SH-SY5Y (cell line): ENCODE results near the gene METTL8.

Experiments
- GATA2 ChIP-seq: IDR thresholded peaks from 2 replicates; pipeline ENCODE4 v1.6.1; 2011; ENCODE audit warnings: mild to moderate bottlenecking, low read depth, low read length
- GATA3 ChIP-seq: IDR thresholded peaks from 2 replicates; pipeline ENCODE4 v1.6.1; 2011; ENCODE audit warnings: low read depth, mild to moderate bottlenecking, low read length, moderate library complexity

Gene METTL8

DNA sequence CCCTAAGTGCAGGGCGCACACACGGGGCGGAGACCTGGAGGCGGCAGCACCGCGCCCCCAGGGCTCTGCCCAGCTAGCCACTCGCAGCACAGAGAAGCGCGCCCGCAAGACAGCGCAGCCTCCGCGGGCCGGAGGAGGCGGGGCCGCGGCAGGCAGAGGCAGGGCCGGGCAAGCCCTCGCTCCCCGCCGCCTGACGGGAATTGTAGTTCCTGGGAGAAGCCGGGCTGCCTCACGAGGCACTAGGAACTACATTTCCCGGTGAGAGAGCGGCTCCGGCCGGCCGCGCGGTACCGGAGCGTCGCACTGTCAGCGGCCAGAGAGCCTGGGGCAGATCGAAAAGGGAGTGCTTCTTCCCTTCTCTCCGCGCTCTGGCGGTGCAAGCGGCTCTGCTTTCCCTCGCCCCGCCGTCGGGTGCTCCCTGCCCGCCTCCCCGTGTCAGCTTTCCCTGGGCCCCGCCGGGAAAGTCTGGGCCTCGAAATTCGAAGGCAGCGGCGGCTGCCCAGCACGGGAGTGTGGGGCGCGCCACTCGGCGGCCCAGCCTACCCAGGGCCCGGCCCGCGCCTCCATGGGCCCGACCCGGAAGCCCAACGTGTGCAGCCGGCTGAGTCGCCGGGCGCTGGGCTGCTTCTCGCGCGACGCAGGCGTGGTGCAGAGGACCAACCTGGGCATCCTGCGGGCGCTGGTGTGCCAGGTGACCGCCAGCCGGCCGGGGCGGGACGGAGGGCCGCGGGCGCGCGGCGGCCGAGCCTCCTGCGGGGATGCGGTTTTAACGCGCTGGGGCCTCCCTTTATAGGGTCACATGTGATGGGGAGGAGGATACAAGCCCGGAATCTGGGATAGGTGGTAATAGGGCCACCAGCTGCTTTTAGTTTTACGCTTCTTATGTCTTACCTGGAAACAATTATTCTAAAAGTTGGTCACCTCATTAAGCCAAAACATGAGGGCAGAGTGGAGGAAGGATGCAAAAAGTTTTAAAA, 511 bp upstream of the METTL8 start, which contains the start of gene DCAF17:
Gene DCAF17 (plus strand): TSS at position 214 of the 977 bp plus-strand sequence. CDS start 352 bp downstream, at position 566.
- TF ChIP-seq GATA3 = no peak
- no peak for TF ChIP-seq GATA2

GRCh38 chr2:171432969-171433762, 624 bp downstream of the METTL8 start:
- TF ChIP-seq GATA2 (no peak), GATA3 (no peak)

DNA sequence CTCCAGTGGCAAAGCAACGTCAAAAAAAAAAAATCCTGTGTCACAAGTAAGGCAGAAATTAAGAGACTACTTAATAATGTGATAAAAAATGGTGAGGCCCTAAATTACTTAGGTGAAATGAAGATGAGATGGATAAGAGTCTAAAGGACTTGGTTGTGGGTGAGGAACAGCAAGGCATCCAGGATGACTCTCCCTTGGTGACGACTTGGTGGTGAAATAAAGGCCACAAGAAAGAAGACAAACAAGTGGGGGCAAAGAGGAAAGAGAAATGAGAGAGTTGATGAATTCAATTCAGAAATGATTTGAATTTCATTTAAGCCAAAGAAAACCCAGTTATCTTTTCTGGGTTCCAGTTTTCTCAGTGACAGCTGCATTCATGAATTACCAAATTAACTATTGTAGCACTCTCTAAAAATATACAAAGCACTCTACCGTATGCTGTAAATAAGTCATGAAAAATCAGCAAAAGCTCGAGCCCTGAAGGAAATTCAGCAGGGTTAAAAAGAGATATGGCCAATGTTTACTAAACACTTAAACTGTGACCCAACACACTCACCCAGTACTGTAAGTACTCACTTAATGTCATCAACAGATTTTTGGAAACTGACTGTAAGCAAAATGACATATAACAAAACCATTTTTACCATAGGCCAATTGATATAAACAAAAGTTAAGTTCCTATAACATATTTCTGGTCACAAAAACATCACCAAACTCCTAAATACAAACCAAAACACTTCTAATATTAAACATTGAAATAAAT, 1.4 kb downstream of the METTL8 start:
- TF ChIP-seq GATA2 (no peak), GATA3 (no peak)

GRCh38 chr2:171431677-171432167, 2.1 kb downstream of the METTL8 start:
- TF ChIP-seq GATA3 = no peak
- no peak for TF ChIP-seq GATA2

GRCh38 chr2:171430516-171431410, 3.0 kb downstream of the METTL8 start:
- no peak for TF ChIP-seq GATA2
- no peak for TF ChIP-seq GATA3

DNA sequence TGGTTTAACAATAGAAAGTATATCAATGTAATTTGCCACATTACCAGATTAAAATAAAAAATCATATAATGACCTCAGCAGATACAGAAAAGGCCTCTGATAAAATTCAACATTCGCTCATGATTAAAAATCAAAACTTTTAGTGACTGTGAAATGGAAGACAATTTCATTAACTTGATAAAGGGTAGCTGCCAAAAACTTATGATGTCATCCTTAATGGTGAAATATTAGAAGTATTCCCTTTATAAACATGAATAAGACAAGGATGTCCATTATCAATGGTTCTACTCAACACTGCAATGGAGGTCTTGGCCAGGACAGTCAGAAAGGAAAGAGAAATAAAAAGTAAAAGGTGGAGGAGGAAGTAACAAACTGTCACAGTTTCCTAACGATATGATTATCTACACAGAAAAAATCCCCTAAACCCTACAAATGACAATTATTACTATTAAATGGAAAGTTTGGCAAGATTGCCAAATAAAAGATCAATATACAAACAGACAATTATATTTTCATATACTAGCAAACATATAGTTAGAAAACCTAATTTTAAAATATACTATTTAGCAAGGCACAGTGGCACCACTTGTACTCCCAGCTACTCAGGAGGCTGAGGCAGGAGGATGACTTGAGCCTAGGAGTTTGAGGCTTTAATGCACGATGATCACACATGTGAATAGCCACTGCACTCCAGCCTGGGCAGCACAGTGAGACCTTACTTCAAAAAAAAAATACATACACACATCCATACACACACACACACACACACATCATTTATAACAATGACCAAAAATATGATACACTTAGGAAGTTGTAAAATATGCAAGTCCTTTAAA, 12.8 kb downstream of the METTL8 start:
- no peak for TF ChIP-seq GATA3
- TF ChIP-seq GATA2 = no peak

GRCh38 chr2:171419333-171419732, 14.5 kb downstream of the METTL8 start:
- TF ChIP-seq GATA2 = no peak
- TF ChIP-seq GATA3 = no peak

DNA sequence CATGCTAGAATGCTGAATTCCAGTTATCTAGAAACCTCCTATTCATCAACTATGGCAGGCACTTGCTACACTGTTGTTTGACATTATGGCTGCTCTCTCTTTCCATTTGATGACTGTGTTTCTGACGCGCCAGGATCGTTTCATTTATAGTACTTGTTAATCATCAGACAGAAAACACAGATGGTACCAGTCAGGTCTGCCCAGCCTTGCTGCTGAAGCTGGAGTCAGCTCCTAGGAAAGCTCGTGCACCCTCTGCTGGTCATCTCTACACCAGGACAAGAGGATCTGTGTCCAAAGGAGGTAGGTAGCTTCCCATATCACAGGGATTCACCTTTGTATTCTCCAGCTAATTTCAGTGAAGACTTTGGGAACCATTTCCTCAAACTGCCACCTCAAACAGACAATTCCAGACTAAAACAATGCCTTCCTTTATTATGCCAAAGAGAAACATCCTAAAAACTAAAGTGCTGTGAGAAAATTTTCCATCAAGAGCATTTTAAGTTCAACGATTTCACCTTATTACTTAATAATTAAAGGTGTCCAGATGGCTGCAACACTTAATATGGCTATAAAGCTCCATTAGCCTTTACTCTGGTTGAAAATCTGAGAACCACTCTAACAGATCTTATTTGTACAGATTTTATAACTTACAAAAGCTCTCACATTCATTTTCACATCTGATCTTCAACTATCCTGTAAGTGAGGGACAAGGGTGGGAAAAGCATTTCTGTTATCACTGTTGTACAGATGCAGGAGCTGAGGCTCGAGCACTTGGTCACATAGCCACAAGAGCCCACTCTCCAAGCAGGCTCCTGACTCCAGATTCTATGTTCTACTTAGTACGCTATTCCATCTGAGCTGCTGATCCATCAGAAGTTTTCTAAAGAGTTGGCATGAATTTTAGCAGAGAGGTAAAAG, 17.5 kb downstream of the METTL8 start:
- TF ChIP-seq GATA2 (no peak), GATA3 (no peak)

- no peak for TF ChIP-seq GATA2
- no peak for TF ChIP-seq GATA3
Observed at GRCh38 chr2:171412571-171413175, 21.1 kb downstream of the METTL8 start.

DNA sequence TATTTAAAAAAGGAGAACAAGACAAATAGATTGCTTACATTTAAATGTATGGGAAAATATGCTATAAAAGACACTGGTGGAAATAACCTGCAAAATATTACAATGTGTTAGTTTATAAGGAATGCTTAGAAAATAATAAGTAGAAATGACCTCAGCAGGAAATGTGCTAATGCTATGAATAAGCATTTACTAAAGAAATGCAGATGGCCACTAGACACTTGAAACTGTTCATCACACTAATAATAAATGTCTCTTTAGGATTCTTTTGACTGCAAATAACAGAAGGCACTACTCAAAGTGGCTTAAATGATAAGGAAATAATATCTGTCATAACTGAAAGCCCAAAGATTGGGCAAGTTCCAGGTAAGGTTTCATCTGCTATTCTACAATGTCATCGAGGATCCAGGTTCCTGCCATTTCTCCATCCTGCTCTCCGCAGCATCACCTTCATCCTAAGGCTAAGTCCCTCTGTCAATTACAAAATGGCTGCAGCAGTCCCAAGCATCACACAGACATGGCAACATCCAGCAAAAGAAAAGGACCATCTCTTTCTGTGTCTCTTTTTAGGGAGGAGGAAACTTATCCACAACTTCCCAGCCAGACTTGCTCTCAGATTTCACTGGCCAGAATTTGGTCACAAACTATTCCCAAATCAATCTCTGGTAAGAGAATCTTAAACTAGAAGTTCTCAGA, 21.9 kb downstream of the METTL8 start:
- TF ChIP-seq GATA2 = no peak
- no peak for TF ChIP-seq GATA3

GRCh38 chr2:171411214-171411613, 22.6 kb downstream of the METTL8 start:
- TF ChIP-seq GATA2 (no peak), GATA3 (no peak)
